Stimulated activated naive CD4-positive, alpha-beta T cell treated with Interleukin-2 at 50 U/mL for 16 hours (primary cell): ENCODE results near the gene TCF7L1.

Experiments used
- DNase-seq: peaks from one replicate; lab custom pipeline; 2025; lab: John Stamatoyannopoulos, UW

The TCF7L1 gene

GRCh38 chr2:85162746-85163301 is 29.6 kb downstream of the TCF7L1 start:
- DNase-seq, result no peak

GRCh38 chr2:85163675-85164074 is 30.5 kb downstream of the TCF7L1 start:
- no peak for DNase-seq

- DNase-seq, result no peak
These were observed 31.0 kb downstream of the TCF7L1 start for GRCh38 chr2:85164145-85164569.

GRCh38 chr2:85165088-85165690 is 32.0 kb downstream of the TCF7L1 start:
- DNase-seq, result no peak

- no peak for DNase-seq
These were observed 32.8 kb downstream of the TCF7L1 start for GRCh38 chr2:85166021-85166420.

GRCh38 chr2:85167479-85167878 is 34.3 kb downstream of the TCF7L1 start:
- DNase-seq, result no peak

- no peak for DNase-seq
These were observed 35.8 kb downstream of the TCF7L1 start for GRCh38 chr2:85168942-85169341.

GRCh38 chr2:85169581-85169980 is 36.4 kb downstream of the TCF7L1 start:
- no peak for DNase-seq

GRCh38 chr2:85170938-85171475 is 37.8 kb downstream of the TCF7L1 start:
- no peak for DNase-seq

GRCh38 chr2:85171916-85172315 is 38.7 kb downstream of the TCF7L1 start:
- DNase-seq, result no peak

GRCh38 chr2:85173909-85174308 is 40.7 kb downstream of the TCF7L1 start:
- no peak for DNase-seq

GRCh38 chr2:85174943-85175342 is 41.8 kb downstream of the TCF7L1 start:
- no peak for DNase-seq

GRCh38 chr2:85175369-85176299 is 42.4 kb downstream of the TCF7L1 start:
- DNase-seq, result no peak

GRCh38 chr2:85177031-85177824 is 44.0 kb downstream of the TCF7L1 start:
- DNase-seq, result no peak

GRCh38 chr2:85178154-85178553 is 45.0 kb downstream of the TCF7L1 start:
- DNase-seq, result no peak

GRCh38 chr2:85178980-85179411 is 45.8 kb downstream of the TCF7L1 start:
- no peak for DNase-seq

GRCh38 chr2:85179541-85179940 is 46.3 kb downstream of the TCF7L1 start:
- no peak for DNase-seq

- no peak for DNase-seq
These were observed 47.3 kb downstream of the TCF7L1 start for GRCh38 chr2:85180322-85181133.

- DNase-seq, result no peak
These were observed 48.0 kb downstream of the TCF7L1 start for GRCh38 chr2:85181134-85181631.

- DNase-seq, result no peak
These were observed 48.8 kb downstream of the TCF7L1 start for GRCh38 chr2:85181844-85182456.
